Measurements from ENCODE around the gene CGB8.
A peak's percentile ranks its signal among the peaks of the same experiment; 100 is the strongest.
"Not testable (repeated sequence)": the region's sequence is repeated elsewhere in the genome, so short reads cannot be mapped to it uniquely, and the experiment has no call there.

CGB8 gene

GRCh38 chr19:49056101-49056901 is 7.4 kb upstream of the CGB8 start:
- peak overlapping the region; percentile 57 for H3K4me3 ChIP-seq (replicated peaks; ENCODE audit: low read depth, low read length)

GRCh38 chr19:49050376-49051033 is 1.6 kb upstream of the CGB8 start:
- DNase-seq (ENCODE audit: low read depth); H3K4me3 ChIP-seq (replicated peaks; ENCODE audit: low read depth, low read length): not testable (repeated sequence)

More at GRCh38 chr19:49056101-49056901, 7.4 kb upstream of the CGB8 start:
- TF ChIP-seq CTCF (IDR thresholded peaks at IDR 0.05; ENCODE audit: low read length, missing control alignments) = peak; percentile 18
- peak; percentile 31 for DNase-seq (ENCODE audit: low read depth)

GRCh38 chr19:49049834-49050233 is 923 bp upstream of the CGB8 start:
- DNase-seq (ENCODE audit: low read depth); H3K4me3 ChIP-seq (replicated peaks; ENCODE audit: low read depth, low read length): not testable (repeated sequence)

GRCh38 chr19:49043548-49043947 is 5.4 kb downstream of the CGB8 start, which contains the start of gene CGB5:
Gene CGB5, plus strand, starts transcription at chr19:49043848. Its CDS starts 362 bp downstream, at chr19:49044210.
- not testable (repeated sequence) for DNase-seq (ENCODE audit: low read depth); H3K4me3 ChIP-seq (replicated peaks; ENCODE audit: low read depth, low read length)

- DNase-seq (ENCODE audit: low read depth); H3K4me3 ChIP-seq (replicated peaks; ENCODE audit: low read depth, low read length): not testable (repeated sequence)
These were observed 6.2 kb downstream of the CGB8 start for GRCh38 chr19:49042666-49043065.

- DNase-seq (ENCODE audit: low read depth) = no peak
- no peak for TF ChIP-seq CTCF (IDR thresholded peaks at IDR 0.05; ENCODE audit: low read length, missing control alignments)
- no peak overlapping the region for H3K4me3 ChIP-seq (replicated peaks; ENCODE audit: low read depth, low read length)
These were observed 6.7 kb downstream of the CGB8 start for GRCh38 chr19:49042177-49042576.

- not testable (repeated sequence) for DNase-seq (ENCODE audit: low read depth); H3K4me3 ChIP-seq (replicated peaks; ENCODE audit: low read depth, low read length)
These were observed 9.2 kb downstream of the CGB8 start for GRCh38 chr19:49039736-49040135.

GRCh38 chr19:49038557-49039276 is 10.2 kb downstream of the CGB8 start:
- peak; percentile 60 for DNase-seq (ENCODE audit: low read depth)
- not testable (repeated sequence) for H3K4me3 ChIP-seq (replicated peaks; ENCODE audit: low read depth, low read length)

- not testable (repeated sequence) for H3K4me3 ChIP-seq (replicated peaks; ENCODE audit: low read depth, low read length); DNase-seq (ENCODE audit: low read depth)
These were observed 10.8 kb downstream of the CGB8 start for GRCh38 chr19:49038111-49038510.

- not testable (repeated sequence) for H3K4me3 ChIP-seq (replicated peaks; ENCODE audit: low read depth, low read length); DNase-seq (ENCODE audit: low read depth)
- peak; percentile 32 for TF ChIP-seq CTCF (IDR thresholded peaks at IDR 0.05; ENCODE audit: low read length, missing control alignments)
These were observed 12.1 kb downstream of the CGB8 start, which contains the start of gene CGB1 for GRCh38 chr19:49036815-49037214. Gene CGB1, minus strand, starts transcription at chr19:49036895. Its CDS starts 184 bp downstream, at chr19:49036711.

Data from fibroblast of pulmonary artery (primary cell).